ENCODE measurements around the gene PLA2G4D.

DNA sequence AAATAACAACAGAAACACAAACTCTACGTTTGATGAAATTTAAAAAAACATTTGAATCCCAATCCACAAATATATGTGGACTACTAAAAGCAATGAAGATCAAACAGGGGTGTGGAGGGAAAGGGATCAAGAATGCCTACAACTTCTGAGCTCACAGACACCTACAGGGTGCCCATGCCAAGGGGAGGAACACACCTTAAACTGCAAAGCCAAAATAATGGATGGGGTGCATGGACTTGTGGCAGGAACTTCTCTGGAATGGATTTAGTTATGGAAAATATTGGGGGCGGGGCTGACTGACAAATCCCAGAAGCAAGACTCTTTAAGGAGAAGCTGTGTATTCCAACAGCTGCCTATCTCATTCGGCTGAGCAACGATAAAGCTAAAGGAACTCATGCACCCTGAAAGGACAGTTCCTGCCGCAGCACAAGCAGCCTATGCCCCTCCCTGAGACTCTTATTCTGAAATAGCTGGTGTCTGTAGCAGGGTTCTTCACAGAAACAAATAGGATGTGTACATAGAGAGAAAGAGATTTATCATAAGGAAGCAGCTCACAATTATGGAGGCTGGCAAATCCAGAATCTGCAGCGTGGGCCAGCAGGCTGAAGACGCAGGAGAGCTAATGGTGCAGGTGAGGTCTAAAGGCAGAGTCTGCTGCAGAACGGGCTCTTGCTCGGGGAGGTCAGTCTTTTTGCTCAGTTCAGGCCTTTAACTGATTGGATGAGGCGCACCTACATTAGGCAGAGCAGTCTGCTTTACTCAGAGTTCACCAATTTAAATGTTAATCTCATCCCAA is 24.5 kb upstream of the PLA2G4D start:
- TF ChIP-seq, protein P1, sequence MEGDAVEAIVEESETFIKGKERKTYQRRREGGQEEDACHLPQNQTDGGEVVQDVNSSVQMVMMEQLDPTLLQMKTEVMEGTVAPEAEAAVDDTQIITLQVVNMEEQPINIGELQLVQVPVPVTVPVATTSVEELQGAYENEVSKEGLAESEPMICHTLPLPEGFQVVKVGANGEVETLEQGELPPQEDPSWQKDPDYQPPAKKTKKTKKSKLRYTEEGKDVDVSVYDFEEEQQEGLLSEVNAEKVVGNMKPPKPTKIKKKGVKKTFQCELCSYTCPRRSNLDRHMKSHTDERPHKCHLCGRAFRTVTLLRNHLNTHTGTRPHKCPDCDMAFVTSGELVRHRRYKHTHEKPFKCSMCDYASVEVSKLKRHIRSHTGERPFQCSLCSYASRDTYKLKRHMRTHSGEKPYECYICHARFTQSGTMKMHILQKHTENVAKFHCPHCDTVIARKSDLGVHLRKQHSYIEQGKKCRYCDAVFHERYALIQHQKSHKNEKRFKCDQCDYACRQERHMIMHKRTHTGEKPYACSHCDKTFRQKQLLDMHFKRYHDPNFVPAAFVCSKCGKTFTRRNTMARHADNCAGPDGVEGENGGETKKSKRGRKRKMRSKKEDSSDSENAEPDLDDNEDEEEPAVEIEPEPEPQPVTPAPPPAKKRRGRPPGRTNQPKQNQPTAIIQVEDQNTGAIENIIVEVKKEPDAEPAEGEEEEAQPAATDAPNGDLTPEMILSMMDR (IDR thresholded peaks at IDR 0.05; ENCODE audit: extremely low read depth in 1 of 2, insufficient read depth in 1 of 2, low read depth in 1 of 2, low read length in 2 of 2): no peak
- TF ChIP-seq MYC (IDR thresholded peaks at IDR 0.05; ENCODE audit: low read depth, low read length): no peak
- TF ChIP-seq POLR2A (IDR thresholded peaks at IDR 0.05; ENCODE audit: low read depth, low read length): no peak
